ENCODE data around the gene NKAIN2. TPM values are rescaled to one million over a fixed set of nuclear protein-coding genes. Genes with fewer than 3 reads are reported as not detected.
A peak's percentile ranks its signal among the peaks of the same experiment; 100 is the strongest.
"Not testable (repeated sequence)": the region's sequence is repeated elsewhere in the genome, so short reads cannot be mapped to it uniquely, and the experiment has no call there.

The NKAIN2 gene
- total RNA-seq, 2 donors from 2014 or later = 2.4 to 2.7 TPM

DNA sequence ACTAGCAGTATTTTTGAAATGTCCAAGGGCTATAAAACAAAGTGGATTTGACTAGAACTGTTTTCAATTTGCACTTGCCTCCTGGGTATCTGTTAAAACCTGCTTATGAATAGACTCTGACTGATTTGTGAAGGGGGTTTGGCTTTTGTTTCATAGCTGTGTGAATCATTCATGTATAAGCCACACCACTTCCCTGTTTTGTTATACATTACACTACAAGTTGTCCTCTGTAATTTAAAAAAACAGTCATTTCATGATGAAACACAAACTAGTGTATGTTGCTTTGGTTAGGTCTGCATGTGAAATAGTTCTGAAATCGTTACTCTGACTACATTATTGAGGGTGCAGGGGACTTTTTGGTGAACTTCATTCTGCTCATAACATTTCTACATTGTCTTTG, 121.7 kb downstream of the NKAIN2 start:
- ATAC-seq (no peak), DNase-seq (no peak)
- intact Hi-C loops (cut with DNase I) = no loop called here

DNA sequence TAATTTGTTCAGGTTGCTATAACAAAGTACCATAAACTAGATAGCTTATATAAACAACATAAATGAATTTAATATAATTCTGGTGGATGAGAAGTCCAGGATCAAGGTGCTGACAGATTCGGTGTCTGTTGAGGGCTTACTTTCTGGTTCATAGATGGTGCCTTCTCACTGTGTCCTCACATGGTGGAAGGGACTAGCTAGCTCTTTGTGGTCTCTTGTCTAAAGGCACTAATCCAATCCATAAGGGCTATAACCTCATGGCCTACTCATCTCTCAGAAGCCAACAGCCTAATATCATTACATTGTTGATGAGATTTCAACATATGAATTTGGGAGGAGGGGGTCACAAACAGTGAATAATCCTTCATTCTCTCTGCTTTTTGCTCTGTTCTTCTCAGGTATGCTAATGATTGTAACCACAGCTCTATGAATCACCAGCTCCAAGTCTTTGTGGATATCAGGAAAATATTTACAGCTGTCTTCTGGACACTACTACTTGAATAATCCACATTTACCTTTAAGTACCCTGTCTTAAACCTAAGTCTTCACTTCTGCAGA, 122.3 kb downstream of the NKAIN2 start:
- intact Hi-C loops (cut with DNase I) = no loop called here

DNA sequence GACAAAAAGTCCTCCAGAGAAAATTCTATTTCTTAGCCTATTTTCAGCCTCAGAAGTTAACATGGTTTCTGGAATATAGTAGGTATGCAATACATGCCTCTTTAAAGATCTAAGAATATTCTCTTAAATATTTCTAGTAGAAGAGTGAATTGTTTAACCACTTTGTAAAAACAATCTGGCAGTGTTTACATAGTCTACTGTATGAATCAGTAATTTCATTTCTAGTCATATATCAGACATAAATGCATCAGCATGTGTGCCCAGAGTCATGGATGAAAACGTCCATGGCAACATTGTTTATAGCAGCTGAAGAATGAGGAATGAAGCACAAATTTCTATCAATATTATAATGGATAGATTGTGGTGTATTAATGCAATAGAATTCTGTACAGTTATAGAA, 124.9 kb downstream of the NKAIN2 start:
- no peak for ATAC-seq
- intact Hi-C loops (cut with DNase I) = no loop called here
- no peak for DNase-seq

More for the DNA sequence above, 122.3 kb downstream of the NKAIN2 start:
- no peak for DNase-seq
- ATAC-seq = no peak

DNA sequence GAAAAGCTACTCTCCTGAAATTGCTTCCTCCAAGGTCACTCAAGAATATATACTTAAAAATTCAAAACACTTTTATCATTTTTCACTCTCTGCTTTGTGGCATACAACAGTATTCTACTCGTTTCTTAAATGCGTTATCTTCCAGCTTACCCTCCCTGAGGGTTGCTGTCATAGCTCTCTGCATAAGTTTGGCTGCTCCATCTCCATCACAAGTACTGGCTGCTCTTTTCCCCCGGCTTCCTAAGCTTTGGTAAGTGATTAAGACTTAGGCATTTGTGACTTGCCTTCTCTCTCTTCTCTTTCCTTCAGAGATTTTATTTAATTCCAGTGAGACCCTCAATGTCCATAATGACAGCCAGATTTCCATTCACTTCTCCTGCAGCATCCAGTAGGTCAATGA, 128.3 kb downstream of the NKAIN2 start:
- no peak for DNase-seq
- ATAC-seq = no peak
- intact Hi-C loops (cut with DNase I) = no loop called here

DNA sequence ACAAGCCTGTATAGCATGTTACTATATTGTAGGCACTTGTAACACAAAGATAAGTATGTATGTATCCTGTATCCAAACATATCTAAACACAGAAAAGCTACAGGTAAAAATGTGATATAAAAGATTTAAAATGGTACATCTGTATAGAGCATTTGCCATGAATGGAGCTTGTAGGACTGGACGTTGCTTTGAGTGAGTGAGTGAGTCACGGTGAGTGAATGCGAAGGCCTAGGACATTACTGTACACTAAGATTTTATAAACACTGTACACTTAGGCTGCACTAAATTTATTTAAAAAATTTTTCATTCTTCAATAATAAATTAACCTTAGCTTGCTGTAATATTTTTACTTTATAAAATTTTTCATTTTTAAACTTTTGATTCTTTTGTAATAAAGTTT, 136.9 kb downstream of the NKAIN2 start:
- intact Hi-C loops (cut with DNase I) = no loop called here
- DNase-seq (no peak), ATAC-seq (no peak)

DNA sequence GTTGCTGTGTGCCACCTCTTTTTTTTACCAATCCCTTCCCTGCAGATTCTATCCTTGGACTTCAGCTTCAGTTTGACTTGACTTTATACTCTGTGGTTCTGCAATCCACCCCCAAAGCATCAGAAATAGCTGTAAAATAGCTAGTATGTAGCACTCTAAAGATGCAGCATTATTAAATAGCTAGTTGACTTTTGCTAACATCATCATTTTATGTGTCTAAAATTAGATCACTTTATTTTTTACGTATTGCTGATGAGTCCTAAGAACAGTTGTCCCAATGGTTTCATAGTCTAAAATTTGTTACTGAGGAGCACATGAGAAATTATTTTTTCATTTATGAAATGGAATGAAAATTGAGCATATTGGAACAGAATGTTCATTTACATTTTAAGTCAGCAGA, 138.2 kb downstream of the NKAIN2 start:
- DNase-seq (no peak), ATAC-seq (no peak)
- intact Hi-C loops (cut with DNase I) = no loop called here

DNA sequence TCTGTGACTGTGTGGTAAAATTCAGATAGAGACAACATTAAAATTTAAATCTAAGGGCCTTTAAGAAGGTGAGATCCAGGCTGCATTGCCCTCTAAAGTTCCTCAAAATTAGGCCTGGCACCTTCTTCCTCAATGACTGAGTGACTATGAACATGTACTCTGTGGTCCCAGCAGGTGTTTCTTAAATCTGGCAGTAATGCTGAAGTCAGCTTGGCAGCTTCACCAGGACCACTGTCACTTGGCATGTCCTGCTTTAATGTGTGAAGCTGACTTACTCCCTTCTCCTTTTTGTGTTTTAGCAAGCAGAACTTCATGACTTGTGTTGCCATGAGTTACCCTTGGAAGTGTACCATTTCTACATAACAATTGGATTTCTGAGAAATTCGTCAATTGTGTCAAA, 141.7 kb downstream of the NKAIN2 start:
- intact Hi-C loops (cut with DNase I) = no loop called here
- DNase-seq (no peak), ATAC-seq (peak; percentile 34 to 47)

DNA sequence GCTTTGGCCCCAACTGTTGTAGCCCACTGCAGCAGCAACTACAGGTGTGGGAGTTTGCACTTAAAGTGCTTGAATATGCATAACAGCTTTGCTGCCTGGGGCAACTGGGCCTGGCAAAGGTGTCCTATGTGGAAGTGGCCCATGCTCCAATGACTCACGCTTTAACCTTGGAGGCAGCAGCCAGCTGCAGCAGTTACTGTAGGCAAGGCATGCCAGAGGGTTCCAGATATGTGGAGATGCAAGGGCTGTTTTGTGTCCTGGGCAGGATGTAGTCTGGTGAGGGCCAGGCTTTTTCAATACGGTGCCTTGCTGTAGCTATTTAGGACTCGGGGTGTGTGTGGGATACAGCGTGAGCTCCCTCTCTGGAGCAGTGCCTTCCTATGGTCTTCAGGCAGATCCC, 150.3 kb downstream of the NKAIN2 start:
- intact Hi-C loops (cut with DNase I) = no loop called here
- DNase-seq = no peak
- ATAC-seq = no peak

DNA sequence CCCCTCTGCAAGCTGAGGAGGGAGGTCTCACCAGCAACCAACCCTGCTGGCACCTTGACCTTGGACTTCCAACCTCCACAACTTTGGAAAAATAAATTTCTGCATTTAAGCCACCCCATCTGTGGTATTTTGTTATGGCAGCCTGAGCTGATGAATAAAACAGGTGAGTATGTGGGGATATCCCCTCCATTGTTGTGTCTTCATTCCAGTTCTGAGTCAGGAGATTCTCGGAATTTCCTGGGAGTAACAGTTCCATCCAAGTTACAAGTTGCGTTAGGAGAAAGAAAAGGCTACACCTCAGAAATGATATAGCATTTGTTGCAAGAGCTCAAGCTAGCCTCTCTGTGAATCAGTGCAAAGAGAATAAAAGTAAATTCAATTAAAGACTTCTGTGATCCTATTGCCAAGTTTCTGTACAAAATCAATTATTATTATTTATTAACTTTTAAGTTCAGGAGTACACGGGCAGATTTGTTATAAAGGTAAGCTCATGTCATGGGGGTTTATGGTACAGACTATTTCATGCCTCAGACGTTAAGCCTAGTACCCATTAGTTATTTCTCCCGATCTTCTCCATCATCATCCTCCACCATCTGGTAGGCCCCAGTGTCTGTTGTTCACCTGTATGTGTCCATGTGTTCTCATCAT, 153.0 kb downstream of the NKAIN2 start:
- no peak for DNase-seq
- ATAC-seq = no peak
- intact Hi-C loops (cut with DNase I) = no loop called here

DNA sequence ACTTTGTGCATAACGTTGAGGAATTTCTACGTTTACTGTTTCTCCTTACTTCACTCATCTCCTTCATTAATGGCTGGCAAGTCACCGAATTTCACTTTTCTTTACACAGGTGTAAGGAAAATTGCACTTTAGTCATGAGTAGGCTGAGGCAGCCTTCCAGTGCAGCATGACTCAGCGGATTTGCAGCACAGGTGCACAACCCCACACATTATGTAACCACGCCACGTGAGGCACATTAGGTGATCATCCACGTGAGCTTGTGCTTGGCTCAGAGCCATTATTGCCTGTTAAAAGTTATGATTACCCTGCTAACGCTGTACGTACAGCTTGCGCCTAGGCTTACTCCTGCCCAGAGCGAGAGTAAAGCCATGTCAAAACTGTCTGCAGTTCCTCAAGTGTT, 158.8 kb downstream of the NKAIN2 start:
- DNase-seq (no peak), ATAC-seq (no peak)
- intact Hi-C loops (cut with DNase I) = no loop called here

DNA sequence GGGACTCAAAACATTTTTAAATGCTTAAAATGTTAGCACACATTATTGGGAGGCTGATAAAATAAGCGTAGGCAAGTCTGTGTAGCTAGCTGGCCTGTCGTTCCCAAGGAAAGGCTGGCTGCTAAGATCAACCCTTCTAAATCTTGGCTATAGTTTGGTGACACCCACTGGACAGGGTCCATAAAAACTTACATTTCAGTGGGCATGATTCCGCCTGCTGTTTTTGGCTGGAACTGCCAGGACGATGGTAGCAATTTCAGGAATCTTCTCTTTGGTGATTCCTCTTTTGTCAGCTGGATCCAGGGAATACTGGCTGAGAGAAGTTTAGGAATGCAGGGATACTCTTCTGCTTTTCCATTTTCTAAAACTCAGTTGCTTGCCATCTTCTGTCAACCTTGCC, 162.2 kb downstream of the NKAIN2 start:
- intact Hi-C loops (cut with DNase I) = loop anchor here in 1 of 2 donors (5.0 kb wide), 1 partner anchor 164 kb away; the partner anchor contains the start of gene NKAIN2
- DNase-seq (no peak), ATAC-seq (peak; percentile 38 to 70)

DNA sequence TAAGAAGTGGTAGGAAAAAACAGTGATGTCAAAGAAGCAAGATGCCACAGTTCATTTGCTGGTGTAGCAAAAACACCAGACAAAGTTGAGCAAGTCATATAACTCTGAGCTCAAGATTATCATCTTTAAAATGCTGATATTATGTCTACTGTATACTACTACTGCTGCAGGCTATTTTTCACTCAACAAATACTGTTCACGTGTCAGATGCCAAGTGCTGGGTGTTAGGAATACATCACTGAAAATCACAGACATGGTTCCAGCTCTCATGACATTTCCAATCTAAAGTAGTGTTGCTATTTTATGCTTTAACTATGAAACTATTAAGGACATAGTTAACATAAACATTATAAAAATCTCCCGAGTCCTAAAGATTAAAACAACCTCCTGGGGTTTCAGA, 163.0 kb downstream of the NKAIN2 start:
- DNase-seq = no peak
- intact Hi-C loops (cut with DNase I) = loop anchor here in 1 of 2 donors (5.0 kb wide), 1 partner anchor 164 kb away; the partner anchor contains the start of gene NKAIN2
- no peak for ATAC-seq

DNA sequence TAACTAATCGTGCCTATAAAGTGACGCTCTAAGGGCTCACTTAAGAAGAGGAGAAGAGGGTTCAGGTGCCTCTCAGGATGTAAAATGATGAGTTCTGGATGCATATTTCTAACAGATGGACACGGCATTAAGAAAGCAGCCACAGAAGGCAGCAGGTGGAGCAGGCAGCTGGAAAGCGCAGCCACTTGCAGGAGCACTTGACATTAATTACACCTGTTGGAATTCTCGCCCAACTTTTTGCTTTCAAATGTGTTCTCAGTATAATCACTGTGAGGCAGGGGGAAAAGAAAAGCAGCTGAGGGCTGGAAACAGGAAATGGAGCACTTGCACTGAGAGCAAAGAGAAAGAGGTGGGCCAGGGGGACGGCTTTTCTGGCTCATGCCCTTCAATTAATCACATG, 164.2 kb downstream of the NKAIN2 start:
- ATAC-seq (no peak), DNase-seq (no peak)
- intact Hi-C loops (cut with DNase I) = loop anchor here in 1 of 2 donors (5.0 kb wide), 1 partner anchor 166 kb away; the partner anchor contains the start of gene NKAIN2

DNA sequence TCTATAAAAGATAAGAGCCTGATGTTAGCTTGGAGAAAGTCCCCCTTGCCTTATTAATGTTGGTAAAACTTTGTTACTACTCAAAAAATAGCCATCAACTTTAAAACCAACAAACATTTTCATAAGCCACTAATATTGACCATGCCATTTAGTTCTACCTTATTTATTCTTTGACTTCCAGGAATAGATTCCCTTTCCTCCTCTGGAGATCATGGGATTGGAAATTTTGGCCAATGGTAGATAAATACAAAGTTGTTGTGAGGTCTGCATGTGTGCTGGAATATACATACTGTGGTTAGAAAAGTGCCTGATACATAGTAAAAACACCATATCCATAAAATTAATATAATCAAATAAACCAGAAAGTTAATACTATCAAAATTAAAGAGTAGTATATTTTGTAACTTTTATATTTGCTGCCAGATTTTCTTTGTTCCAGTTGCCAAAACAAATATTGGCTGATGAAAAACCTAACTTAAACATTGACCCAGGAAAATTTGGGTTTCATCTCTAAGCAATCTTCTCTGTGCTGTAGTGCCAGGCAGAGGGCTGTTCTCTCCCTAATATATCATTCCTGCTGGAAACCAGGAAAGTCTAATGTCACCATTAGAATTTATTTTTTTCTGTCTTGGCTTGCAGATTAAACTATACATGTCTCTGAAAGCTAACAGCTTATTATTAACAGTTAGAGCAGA, 169.1 kb downstream of the NKAIN2 start:
- ATAC-seq = no peak
- intact Hi-C loops (cut with DNase I) = no loop called here
- no peak for DNase-seq

DNA sequence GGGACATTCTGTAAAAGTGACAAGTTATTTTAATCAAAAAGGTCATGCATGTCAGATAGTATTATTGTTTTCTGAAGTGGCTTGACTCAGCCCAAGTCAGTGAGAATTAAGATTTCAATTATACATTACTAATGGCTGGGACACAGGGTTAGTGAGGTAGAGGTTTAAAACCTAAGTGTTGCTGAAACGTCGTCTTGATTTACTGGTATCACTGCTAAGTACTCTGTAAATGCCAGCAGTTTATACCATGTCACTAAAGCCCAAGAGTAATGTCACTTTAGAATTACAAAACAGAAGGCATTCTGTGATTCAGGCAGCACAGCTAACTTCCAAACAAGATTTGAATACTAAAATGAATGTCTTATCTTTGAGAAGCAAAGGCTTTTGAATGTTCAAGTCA, 176.6 kb downstream of the NKAIN2 start:
- DNase-seq (no peak), ATAC-seq (no peak)
- intact Hi-C loops (cut with DNase I) = no loop called here

DNA sequence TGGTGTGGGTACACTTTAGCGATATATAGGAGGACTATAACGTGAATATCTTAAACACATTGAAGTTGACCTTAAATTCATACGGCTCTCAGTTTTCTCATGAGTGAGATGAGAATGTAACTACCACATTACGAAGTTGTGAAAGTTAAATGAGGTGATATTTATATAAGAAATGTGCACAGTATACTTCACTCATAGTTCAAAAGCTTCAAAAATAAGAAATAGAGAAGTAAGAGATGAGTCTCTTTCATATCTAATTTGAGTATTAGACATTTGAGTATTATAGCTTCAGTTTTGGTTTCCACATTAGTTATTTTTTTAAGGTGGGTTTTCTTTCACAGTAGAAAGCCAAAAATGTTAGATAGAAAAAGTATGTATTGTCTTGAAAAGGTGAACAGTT, 183.3 kb downstream of the NKAIN2 start:
- DNase-seq (no peak), ATAC-seq (no peak)
- intact Hi-C loops (cut with DNase I) = no loop called here

DNA sequence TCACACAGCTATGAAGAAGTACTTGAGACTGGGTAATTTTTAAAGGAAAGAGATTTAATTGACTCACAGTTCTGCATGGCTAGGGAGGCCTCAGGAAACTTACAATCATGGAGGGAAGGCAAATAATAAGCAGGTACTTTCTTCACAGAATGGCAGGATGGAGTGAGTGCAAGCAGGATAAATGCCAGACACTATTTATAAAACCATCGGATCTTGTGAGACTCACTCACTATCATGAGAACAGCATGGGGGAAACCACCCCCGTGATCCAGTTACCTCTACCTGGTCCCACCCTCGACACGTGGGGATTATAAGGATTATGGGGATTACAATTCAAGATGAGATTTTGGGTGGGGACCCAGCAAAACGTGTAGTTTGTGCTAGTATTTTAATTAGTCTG, 186.3 kb downstream of the NKAIN2 start:
- DNase-seq; intact Hi-C loops (cut with DNase I); ATAC-seq: not testable (repeated sequence)

DNA sequence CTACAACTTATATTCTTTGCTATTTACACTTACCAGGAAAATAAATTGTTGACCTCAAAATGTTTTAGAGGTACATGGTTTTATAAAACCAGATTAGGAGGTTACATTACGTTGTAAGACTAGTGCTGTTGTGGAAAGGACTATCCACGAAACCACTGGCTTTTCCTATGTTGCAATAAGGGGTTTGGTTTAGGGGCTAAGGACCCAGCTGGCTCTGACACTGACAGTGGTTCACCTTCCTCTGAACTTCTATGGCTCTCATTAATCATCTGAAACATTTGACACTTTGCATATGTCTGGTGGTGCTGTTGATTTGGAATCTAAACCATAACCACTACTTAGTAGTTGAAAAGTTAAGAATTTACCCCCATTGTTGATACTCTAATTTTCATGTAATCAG, 186.7 kb downstream of the NKAIN2 start:
- no peak for ATAC-seq
- intact Hi-C loops (cut with DNase I) = no loop called here

DNA sequence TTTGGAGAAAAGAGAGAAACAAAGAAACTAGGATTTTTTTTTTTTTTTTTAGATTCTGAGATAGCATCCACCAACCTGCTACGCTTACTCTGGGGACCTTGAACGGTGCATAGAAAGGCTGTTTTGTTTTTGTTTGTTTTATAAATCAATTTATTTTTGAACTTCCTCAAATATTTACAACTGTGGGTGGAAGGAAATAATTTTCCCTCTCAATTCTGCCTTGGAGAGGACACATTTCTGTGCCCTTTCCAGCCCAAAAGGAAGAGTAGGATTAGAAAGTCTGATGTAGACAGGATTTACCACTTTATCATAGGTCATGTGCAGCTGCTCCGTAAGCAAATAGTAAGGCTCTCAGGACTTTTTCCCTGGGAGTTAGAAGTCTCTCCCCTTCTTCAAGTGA, 190.5 kb downstream of the NKAIN2 start:
- intact Hi-C loops (cut with DNase I) = no loop called here
- DNase-seq (no peak), ATAC-seq (no peak)

More for the DNA sequence above, 186.7 kb downstream of the NKAIN2 start:
- DNase-seq = no peak

DNA sequence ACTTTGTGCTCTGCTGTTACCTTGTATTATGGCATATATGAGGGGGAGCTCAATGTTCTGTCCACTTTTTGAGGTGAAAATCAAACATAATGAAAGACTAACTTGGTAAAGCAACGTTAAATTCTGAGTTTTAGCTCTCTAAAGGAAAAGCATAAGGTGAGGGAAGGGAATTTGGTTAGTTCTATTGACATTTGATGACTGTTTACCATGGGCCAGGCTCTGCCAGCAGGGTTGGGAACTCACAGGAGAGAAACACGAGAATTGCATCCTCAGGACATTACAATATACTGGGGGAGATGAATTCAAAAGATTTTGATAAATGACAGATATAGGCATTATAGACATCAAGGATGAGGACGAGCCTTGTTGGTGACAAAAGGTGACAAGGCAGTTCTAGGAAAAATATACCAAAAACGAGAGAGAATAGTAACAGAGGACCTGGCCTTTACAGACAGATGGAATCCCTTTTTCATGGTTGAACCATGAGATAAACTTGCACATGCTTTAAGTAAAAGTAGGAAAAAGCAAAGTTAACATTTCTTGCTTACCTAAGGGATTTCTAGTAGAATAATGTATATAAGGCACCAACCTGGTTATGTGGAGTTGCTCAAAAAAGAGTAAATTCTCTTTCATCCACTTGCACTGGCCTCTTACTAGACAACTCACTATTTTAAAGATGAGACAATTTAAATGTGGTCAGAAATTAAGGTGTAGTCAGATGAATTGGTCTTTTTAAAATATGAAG, 191.4 kb downstream of the NKAIN2 start:
- ATAC-seq = no peak
- intact Hi-C loops (cut with DNase I) = no loop called here
- no peak for DNase-seq

Data from left cardiac atrium (tissue), 4 donors.